Islet precursor cell (in vitro differentiated cells): ENCODE data around the gene MMP3.

Experiments
- DNase-seq: peaks from one replicate; pipeline ENCODE4 v3.0.0-alpha.2; 2018

The MMP3 gene

GRCh38 chr11:102831489-102832440 is 11.6 kb downstream of the MMP3 start:
- DNase-seq, result peak; percentile 75

- no peak for DNase-seq
Measured at GRCh38 chr11:102831128-102831488, 12.3 kb downstream of the MMP3 start.

- no peak for DNase-seq
Measured at GRCh38 chr11:102830001-102830727, 13.2 kb downstream of the MMP3 start.

- no peak for DNase-seq
Measured at GRCh38 chr11:102829316-102830000, 14.0 kb downstream of the MMP3 start.

- no peak for DNase-seq
Measured at GRCh38 chr11:102824556-102824955, 18.9 kb downstream of the MMP3 start.

- DNase-seq, result no peak
Measured at GRCh38 chr11:102819491-102819890, 23.9 kb downstream of the MMP3 start.

GRCh38 chr11:102813484-102813883 is 29.9 kb downstream of the MMP3 start:
- no peak for DNase-seq

- DNase-seq, result no peak
Measured at GRCh38 chr11:102812188-102812587, 31.2 kb downstream of the MMP3 start.

GRCh38 chr11:102810950-102811660 is 32.3 kb downstream of the MMP3 start:
- no peak for DNase-seq

GRCh38 chr11:102809971-102810370 is 33.4 kb downstream of the MMP3 start:
- DNase-seq, result no peak

- peak; percentile 88 for DNase-seq
Measured at GRCh38 chr11:102807921-102808320, 35.5 kb downstream of the MMP3 start.

- DNase-seq, result no peak
Measured at GRCh38 chr11:102806296-102806695, 37.1 kb downstream of the MMP3 start.

GRCh38 chr11:102802341-102802740 is 41.1 kb downstream of the MMP3 start:
- no peak for DNase-seq

- DNase-seq, result no peak
Measured at GRCh38 chr11:102800767-102801166, 42.6 kb downstream of the MMP3 start.

- DNase-seq, result no peak
Measured at GRCh38 chr11:102799681-102800340, 43.6 kb downstream of the MMP3 start.

- no peak for DNase-seq
Measured at GRCh38 chr11:102798012-102798746, 45.2 kb downstream of the MMP3 start, which contains the start of gene MMP1. Gene MMP1 (minus strand): TSS chr11:102798160. CDS start chr11:102798092, 68 bp downstream.

- DNase-seq, result peak; percentile 64
Measured at GRCh38 chr11:102794382-102794781, 49.0 kb downstream of the MMP3 start.

- DNase-seq, result peak; percentile 59
Measured at GRCh38 chr11:102793677-102794290, 49.6 kb downstream of the MMP3 start.

- no peak for DNase-seq
Measured at GRCh38 chr11:102792604-102793003, 50.8 kb downstream of the MMP3 start.

- no peak for DNase-seq
Measured at GRCh38 chr11:102791271-102792036, 52.0 kb downstream of the MMP3 start.
